GM18505 (cell line): ENCODE measurements around the gene ASXL1.
"Not testable (repeated sequence)": the region's sequence is repeated elsewhere in the genome, so short reads cannot be mapped to it uniquely, and the experiment has no call there.

Source experiments
- ATAC-seq: cut with Tn5 transposase; IDR thresholded peaks from one replicate; pipeline ENCODE4 v1.9.1; 2021; ENCODE audit not compliant: unreplicated experiment
- POLR2A ChIP-seq: IDR thresholded peaks from 4 replicates; pipeline ENCODE4 v1.6.1; 2011; ENCODE audit warnings: borderline replicate concordance; ENCODE audit not compliant: insufficient read depth, insufficient read length; ENCODE audit errors: extremely low read depth

The ASXL1 gene

DNA sequence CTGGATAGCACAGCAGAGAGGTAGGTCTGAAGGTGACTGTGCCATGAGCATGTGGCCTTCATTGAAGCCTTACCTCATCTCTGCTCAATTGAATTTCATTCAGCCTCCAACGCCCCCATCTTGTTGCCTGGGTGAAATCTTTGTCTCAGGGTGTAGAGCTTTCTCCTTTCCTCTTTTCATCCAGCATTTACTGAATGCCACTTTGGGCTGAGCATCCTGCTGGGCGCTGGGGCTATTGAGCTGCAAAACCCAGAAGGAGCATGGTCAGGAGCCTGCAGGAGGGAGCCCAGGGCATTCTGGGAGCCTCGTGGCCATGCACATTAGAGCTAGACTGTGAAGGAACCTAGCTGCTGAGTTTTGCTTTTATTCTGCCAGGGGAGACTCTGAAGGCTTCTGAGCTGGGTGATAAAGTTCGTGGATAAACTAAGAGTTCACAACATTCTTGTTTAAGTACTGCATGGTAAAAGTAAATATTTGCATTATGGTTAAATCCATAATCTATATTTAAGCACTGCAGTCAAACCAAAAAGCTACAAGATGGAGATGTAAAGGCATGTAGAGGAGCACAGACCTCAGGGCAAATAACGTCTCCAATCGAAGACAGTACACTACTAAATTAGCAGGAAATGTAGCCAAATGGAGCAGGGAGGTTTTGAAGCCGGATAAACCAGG is 13.2 kb upstream of the ASXL1 start:
- no peak for TF ChIP-seq POLR2A
- ATAC-seq = no peak

DNA sequence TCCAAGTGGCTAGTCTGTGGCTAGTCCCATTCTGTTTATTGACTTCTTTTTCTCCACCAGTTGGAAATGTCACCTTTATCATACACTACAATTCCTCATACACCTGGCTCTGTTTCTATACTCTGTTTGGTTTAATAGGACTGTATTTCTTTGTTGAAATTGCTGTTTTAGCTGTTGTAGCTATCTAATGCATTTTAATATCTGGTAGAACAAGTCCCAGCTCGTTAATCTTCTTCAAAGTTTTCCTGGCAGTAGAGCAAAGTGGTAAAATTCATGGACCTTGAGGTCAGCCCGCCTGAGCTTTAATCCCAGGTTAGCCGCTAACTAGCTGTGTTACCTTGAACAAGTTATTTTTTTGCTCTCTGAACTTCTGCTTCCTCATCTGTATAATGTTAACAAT is 9.9 kb upstream of the ASXL1 start:
- no peak for ATAC-seq
- TF ChIP-seq POLR2A = no peak

DNA sequence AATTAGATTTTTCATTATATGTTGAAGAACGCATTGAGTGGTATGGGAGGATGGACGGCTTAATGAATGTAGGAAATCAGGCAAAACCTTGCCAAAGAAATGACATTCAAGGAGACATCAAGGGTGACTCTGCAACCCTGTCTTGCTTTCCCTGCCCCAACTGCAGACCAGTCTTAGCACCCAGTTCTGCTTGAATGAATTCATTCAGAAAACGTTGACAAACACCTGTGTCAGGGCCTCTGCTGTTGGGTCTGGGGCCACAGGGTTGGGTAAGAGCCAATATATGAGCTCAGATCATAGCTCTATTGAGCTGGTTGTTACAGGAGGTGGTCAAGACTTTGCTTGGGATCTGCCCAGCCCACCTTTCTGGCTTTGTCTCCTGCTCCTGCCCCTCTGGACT is 7.7 kb upstream of the ASXL1 start:
- ATAC-seq = no peak
- no peak for TF ChIP-seq POLR2A

DNA sequence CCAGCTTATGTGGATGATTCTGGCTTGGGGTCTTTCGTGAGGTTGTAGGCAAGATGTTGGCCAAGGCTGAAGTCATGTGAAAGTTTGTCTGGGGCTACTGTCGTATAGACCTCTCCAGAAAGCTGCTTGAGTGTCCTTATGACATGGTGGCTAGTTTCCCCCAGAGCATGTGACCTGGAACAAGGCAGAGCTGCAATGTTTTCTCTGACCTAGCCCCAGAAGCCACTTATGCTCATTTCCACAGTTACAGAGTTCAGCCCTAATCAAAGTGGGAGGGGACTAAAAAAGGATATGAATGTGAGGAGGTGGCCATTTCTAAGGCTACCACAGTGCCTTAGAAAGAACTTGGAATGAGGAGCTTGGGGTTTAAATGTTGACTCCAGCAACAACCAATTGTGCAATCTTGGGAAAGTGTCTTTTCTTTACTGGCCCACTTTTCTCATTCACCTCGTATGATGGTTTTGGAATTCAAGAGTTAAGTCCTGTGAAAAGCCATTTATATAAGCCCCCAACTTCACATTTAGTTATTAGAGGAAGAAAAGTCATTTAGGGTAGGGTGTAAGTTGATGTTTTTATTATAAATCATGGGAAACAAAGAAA is 5.9 kb upstream of the ASXL1 start:
- TF ChIP-seq POLR2A = no peak
- ATAC-seq = no peak

DNA sequence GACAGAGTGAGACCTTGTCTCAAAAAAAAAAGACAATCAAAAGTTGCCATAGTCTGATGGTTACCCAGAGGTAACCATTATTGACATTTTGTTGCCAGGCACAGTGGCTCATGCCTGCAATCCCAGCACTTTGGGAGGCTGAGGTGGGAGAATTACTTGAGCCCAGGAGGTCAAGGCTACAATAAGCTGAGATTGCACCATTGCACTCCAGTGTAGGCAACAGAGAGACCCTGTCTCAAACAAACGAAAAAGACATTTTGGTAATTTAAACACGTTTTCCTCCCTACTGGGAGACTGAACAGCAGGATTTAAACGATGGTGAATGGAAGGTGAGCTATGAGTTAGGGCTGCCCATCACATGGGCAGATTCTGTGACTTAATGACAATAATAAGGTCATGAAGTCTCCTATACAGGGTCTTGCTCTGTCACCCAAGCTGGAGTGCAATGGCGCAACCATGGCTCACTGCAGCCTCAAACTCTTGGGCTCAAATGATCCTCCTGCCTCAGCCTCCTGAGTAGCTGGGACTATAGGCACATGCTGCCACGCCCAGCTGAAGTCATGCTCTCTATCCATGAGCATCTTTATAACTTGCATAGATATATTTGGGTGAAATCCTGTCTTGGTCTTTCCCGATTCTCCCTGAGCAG is 4.2 kb upstream of the ASXL1 start:
- TF ChIP-seq POLR2A = no peak
- ATAC-seq = no peak

DNA sequence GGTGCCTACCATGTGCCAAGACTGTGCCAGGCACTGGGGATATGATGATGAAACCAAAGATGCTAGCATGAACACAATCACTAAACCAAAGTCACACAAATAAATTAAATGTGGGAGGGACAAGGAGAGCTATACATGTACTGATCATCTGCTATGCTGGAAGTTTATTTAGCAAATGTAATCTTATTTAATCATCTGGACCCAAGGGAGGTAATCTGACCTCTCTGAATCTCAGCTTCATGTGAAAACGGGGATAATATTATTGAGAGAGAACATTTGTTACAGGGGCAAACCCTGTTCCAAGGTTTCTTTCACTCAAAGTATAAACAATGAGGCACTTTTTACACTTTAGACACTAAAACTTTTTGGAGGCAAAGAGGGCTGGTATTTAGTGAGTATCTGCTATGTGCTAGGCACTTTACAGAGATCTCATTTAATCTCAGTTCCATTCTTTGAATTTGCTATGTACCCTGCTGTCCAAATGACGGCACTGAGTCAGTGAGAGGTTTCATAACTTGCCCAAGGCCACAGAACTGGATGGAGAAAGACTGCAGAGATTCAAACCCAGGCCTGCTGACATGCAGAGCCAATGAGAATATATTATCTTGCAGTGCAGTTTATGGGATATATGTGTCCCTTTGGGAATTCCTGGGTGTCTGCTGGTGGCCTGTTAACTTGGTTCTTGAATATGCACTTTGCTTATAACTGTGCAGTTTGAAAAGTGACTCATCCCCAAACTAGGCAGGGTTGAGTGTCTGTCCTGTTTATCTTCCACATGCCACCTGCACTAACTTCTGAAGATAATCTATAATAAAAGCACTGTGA is 3.3 kb upstream of the ASXL1 start:
- no peak for ATAC-seq
- no peak for TF ChIP-seq POLR2A

DNA sequence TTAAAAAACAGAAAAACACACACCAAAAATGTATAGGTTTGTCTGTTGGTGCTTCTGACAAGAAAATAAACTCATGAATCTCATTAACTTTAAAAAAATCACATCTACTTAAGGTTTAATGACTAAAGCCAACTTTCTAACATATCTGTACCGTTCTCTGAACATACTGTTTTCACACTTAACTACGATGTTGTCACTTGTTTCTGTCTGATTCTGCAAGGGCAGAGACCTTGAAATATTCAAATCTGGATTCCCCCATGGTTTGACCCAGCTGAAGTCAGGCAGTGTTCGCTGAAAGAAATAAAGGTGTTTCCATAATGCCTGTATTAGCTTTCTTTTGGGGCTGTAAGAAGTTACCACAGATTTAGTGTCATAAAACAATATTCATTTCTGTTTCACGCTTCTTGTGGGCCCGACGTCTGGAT is 2.7 kb upstream of the ASXL1 start:
- no peak for ATAC-seq
- no peak for TF ChIP-seq POLR2A

DNA sequence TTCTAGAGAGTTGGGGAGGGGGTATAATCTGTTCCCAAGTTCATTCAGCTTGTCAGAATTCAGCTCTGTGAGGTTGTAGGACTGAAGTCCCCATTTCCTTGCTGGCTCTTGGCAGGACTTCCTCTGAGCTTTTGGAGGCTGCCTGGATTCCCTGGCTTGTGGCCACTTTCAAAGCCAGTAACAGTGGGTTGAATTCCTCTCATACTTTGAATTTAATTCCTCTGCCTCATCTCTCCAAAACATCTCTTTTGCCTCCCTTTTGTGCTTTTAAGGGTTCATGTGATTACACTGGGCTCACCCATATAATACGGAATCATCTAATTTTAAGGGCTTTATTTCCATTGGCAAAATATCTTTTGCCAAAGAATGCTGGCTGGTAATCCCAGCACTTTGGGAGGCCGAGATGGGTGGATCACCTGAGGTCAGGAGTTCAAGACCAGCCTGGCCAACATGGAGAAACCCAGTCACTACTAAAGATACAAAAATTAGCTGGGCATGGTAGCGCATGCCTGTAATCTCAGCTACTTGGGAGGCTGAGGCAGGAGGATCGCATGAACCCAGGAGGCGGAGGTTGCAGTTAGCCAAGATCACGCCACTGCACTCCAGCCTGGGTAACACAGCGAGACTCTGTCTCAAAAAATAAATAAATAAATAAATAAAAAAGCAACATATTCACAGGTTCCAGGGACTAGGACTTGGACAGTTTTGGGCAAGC is 2.1 kb upstream of the ASXL1 start:
- not testable (repeated sequence) for ATAC-seq

DNA sequence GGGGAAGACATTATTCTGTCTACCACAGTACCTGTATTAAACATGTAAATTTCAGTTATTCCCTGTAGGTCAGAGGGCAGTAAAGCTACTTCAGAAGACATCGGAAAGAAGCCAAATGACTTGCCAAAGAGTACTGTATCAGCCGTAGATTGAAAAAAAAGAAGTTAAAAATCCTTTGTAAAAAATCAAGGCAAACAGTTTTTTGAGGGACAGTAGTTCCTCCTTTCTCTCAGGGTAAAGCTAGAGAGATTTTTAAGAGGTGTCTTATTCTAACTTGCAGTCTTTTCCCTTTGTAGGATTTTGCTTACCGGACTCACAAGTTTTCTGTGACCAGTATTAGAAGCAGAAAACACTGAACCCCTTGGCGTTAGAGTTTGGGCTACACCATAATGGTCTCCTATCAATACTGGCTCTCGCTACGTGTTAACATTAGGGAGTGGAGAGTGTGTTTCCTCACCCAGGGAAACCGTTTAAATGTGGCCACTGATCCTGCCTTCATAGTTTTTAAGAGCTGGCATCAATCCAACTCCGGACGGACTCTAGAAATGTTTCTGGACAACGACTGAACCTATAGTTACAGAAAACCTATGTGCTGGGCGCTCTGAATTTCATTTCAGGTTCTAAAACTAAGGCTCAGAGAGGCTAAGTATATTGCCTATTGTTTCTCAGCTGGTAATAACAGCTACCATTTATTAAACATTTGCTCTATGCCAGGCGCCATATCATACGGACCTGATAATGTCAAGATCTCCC is 1.3 kb upstream of the ASXL1 start:
- no peak for ATAC-seq
- TF ChIP-seq POLR2A = no peak

DNA sequence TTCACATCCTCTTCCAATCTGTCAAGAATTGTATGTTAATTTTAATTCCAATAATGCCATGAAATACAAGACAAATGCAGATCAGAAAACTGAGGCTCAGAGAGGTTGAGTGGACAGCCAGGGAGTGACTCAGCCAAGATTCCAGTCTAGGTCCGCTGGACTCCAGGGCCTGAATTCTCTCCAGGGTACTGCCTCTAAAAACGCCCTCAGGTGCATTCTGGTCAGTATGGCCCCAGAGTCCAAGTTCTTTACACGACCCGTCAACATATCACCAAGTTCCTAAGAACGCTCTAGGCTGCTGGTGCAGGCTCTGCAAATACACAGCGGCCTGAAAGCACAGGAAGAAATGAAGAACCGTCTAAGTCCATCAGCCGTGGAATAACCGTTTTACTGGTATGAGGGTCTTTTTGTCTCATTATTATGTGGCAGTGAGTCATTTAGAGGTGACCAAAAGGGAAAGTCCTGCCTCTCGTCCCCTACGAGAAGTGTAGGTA is 709 bp upstream of the ASXL1 start:
- no peak for ATAC-seq
- no peak for TF ChIP-seq POLR2A

DNA sequence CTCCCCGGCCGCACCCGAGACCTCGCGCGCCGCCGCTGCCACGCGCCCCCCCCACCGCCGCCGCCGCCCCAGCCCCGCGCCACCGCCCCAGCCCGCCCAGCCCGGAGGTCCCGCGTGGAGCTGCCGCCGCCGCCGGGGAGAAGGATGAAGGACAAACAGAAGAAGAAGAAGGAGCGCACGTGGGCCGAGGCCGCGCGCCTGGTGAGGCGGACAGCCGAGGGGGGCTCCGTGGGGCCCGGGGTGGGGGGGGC is 426 bp downstream of the ASXL1 start:
- no peak for ATAC-seq
- no peak for TF ChIP-seq POLR2A

DNA sequence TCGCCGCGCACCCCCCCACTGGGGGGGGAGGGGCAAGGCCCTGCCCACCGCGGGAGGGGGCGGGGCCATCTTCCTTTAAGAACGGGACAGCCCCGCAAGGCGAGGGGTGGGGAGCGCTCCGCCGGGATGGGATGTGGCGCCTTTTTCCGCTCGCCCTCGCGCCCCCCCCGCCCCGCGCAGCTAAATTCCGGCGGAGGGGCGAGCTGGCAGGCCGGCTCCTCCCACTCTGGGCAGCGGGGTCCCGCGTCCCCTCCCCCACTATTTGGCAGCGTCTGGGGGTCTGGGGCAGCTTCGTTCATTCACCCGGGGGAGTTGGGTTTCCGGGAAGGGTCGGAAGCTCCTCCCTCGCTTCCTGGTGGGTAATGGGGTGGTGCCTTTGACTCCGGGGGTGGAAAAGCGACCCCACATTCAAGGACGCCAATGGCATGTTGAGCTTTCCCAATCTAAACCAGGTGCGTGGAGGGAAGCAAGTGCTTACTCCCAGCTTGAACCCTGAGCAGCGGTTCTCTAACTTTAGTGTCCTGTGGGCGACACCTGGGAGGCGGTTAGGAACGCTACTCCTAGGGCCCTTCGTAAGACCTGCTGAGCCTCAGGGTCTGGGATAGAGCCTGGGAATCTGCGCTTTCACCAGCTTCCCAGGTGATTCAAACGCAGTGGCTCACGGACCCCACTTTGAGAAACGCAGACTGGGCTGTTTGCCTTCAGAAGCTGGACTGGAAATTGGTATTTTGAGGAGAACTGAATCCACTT is 927 bp downstream of the ASXL1 start:
- peak; percentile 24 for ATAC-seq
- TF ChIP-seq POLR2A = peak; percentile 72
